Cardiac muscle cell (in vitro differentiated cells and primary cell): ENCODE data around the gene ALS2CL. TPM values are rescaled to one million over a fixed set of nuclear protein-coding genes. Genes with fewer than 3 reads are reported as not detected.
A peak's percentile ranks its signal among the peaks of the same experiment; 100 is the strongest.

Experiments
- DNase-seq, 2 donors: peaks; one replicate each; pipeline versions ENCODE4 v3.0.0 to v3.0.0-alpha.2; 2010 to 2017; ENCODE audit warnings: low read depth in 1 of 2, low spot score in 1 of 2
- H3K27ac ChIP-seq: fragments of 200-600 bp; sonication (generic); 2 replicates; pipeline ENCODE4 v1.5.1; 2016
- H3K27me3 ChIP-seq: fragments of 200-600 bp; sonication (generic); 2 replicates; pipeline ENCODE4 v1.6.0; 2016; ENCODE audit warnings: control low read depth
- H3K36me3 ChIP-seq: fragments of 200-600 bp; sonication (generic); 2 replicates; pipeline ENCODE4 v1.5.1; 2016; ENCODE audit warnings: control low read depth
- H3K4me1 ChIP-seq: fragments of 200-600 bp; sonication (generic); 2 replicates; pipeline ENCODE4 v1.8.1; 2017; ENCODE audit warnings: low read depth, mild to moderate bottlenecking, mixed run types
- H3K4me3 ChIP-seq: fragments of 200-600 bp; sonication (generic); 2 replicates; pipeline ENCODE4 v1.5.1; 2016; ENCODE audit warnings: mild to moderate bottlenecking
- H3K9me3 ChIP-seq: fragments of 200-600 bp; sonication (generic); 2 replicates; pipeline ENCODE4 v1.5.1; 2017; ENCODE audit warnings: low read depth, mild to moderate bottlenecking, control low read depth
- polyA plus RNA-seq: library from polyadenylated mRNA; unstranded; fragments of >200 nt; fragmentation: Nextera tagmentation; extraction: Ambion mirVana; gene quantifications from 2 replicates; pipeline ENCODE4 v1.2.1, GENCODE V29; 2016
- total RNA-seq: library from RNA; depleted of rRNA; stranded (reverse); fragments of >200 nt; gene quantifications from 2 replicates; pipeline ENCODE4 v1.2.3, GENCODE V29; 2016
- TF ChIP-seq, protein P1 (sequence below): IDR thresholded peaks from 2 replicates; pipeline ENCODE4 v1.5.1; 2012; ENCODE audit warnings: low read depth, mild to moderate bottlenecking, low read length

ALS2CL gene
- total and polyA plus RNA-seq, 2 experiments from 2014 or later = 2.2 to 11.4 TPM

DNA sequence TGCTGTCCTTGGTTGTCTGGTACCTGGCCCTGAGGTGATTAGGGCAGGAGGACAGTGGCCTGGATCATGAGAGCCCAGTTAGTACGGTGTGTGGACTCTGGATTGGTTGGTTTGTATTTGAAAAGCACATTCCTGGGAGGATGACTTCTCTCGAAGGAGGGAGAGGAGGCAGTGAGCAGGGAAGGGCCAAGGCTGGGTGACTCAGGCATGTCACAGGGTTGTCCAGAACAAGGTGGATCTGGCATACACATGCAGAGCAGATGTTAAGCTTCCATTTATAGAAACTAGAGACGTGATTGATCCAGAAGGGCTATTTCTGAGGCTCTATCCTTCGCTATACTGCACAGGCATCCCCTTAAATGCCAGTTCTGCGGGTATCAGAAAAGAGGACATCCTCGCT is 46.8 kb downstream of the ALS2CL start:
- Histone ChIP-seq H3K9me3 (no peaks in the 10 kb centered on the region), H3K27me3 (no peaks in the 10 kb centered on the region), H3K27ac (peak overlapping the region; percentile 27), H3K4me3 (no peak overlapping the region), H3K4me1 (peaks cover 7% of the 10 kb centered on the region), H3K36me3 (no peaks in the 10 kb centered on the region)
- TF ChIP-seq, protein P1, sequence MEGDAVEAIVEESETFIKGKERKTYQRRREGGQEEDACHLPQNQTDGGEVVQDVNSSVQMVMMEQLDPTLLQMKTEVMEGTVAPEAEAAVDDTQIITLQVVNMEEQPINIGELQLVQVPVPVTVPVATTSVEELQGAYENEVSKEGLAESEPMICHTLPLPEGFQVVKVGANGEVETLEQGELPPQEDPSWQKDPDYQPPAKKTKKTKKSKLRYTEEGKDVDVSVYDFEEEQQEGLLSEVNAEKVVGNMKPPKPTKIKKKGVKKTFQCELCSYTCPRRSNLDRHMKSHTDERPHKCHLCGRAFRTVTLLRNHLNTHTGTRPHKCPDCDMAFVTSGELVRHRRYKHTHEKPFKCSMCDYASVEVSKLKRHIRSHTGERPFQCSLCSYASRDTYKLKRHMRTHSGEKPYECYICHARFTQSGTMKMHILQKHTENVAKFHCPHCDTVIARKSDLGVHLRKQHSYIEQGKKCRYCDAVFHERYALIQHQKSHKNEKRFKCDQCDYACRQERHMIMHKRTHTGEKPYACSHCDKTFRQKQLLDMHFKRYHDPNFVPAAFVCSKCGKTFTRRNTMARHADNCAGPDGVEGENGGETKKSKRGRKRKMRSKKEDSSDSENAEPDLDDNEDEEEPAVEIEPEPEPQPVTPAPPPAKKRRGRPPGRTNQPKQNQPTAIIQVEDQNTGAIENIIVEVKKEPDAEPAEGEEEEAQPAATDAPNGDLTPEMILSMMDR = no peak
- no peak for DNase-seq

DNA sequence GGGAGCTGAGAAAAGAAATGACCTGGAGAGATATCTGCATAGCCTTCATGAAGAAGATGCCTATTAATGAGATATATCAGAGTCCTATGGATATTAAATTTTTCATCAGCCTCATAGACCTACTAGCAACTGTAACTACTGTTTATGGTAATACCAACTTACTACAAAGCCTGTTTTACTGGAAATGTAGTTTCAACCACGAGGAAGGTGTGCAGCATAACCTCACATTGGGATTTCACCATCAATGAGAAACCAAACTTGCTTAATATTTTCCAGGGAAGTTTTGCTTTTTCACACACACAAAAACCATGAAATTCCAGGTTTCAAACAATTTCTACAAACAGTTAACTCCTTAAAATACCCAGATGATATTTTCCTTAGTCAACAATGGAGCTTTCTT is 49.8 kb downstream of the ALS2CL start:
- DNase-seq = no peak
- TF ChIP-seq, protein P1 = no peak
- no peaks in the 10 kb centered on the region for H3K27me3 ChIP-seq
- H3K9me3 ChIP-seq = no peaks in the 10 kb centered on the region
- H3K4me3 ChIP-seq = no peak overlapping the region
- no peak overlapping the region for H3K27ac ChIP-seq
- H3K36me3 ChIP-seq = no peaks in the 10 kb centered on the region
- H3K4me1 ChIP-seq = peaks cover 7% of the 10 kb centered on the region

DNA sequence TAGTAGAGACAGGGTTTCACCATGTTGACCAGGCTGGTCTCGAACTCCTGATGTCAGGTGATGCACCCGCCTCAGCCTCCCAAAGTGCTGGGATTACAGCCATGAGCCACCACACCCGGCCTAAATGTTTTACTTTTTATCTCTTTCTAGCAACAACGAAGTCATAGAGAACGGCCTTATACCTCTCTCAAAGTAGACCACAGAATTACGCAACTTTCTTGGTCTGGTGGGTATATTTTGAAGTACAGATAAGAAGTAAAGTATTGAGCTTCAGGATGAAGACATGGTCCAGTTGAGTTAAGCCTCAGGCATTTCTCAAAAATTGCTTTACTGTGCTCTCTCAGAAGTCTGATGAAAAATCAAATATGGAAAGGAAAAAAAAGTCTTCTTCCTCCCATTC is 50.5 kb downstream of the ALS2CL start:
- H3K27me3 ChIP-seq = no peaks in the 10 kb centered on the region
- no peak overlapping the region for H3K4me3 ChIP-seq
- no peak overlapping the region for H3K27ac ChIP-seq
- no peaks in the 10 kb centered on the region for H3K9me3 ChIP-seq
- TF ChIP-seq, protein P1 = no peak
- no peaks in the 10 kb centered on the region for H3K36me3 ChIP-seq
- peaks cover 7% of the 10 kb centered on the region for H3K4me1 ChIP-seq
- no peak for DNase-seq

DNA sequence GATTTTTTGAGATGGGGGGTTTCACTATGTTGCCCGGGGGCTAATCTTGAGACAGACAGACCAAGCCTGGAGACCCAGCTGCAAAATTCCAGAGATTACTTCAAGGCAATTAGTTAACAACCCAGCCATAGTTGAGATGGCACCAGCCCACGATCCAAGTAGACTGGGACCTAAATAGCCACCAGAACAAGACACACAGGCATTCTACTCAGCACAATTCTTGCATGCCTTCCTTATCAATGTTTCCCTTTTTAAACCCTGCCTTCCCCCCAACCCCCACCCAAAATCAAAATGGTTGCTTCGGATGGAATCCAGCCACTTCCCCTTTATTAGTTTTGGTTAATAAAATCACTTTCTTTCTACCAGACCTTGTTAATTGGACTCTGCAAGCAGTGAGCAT is 52.6 kb downstream of the ALS2CL start:
- Histone ChIP-seq H3K4me3 (no peak overlapping the region), H3K27ac (no peak overlapping the region), H3K9me3 (no peaks in the 10 kb centered on the region), H3K4me1 (no peaks in the 10 kb centered on the region), H3K36me3 (no peaks in the 10 kb centered on the region), H3K27me3 (no peaks in the 10 kb centered on the region)
- TF ChIP-seq, protein P1 = no peak
- no peak for DNase-seq

DNA sequence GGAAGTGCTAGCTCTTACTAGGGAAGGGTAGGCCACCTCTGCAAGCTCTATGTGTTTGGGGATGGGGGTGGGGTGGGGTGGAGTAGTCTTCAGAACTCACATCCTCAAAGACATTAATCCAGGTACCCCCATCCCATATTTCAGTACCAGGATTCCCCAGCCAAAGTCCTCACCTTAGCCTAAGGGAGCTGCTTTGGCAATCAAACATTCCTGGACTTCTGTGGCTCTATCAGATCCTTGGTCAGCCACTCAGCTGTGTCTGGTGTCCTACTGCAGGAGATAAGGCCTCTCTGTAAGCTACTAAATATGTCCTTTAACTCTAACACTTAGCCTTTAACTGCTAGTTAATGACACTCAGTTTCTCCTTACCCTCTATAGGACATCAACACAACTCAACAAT is 54.3 kb downstream of the ALS2CL start:
- Histone ChIP-seq H3K9me3 (no peaks in the 10 kb centered on the region), H3K4me3 (no peak overlapping the region), H3K27me3 (no peaks in the 10 kb centered on the region), H3K4me1 (no peaks in the 10 kb centered on the region), H3K36me3 (no peaks in the 10 kb centered on the region), H3K27ac (no peak overlapping the region)
- TF ChIP-seq, protein P1 = no peak
- no peak for DNase-seq

DNA sequence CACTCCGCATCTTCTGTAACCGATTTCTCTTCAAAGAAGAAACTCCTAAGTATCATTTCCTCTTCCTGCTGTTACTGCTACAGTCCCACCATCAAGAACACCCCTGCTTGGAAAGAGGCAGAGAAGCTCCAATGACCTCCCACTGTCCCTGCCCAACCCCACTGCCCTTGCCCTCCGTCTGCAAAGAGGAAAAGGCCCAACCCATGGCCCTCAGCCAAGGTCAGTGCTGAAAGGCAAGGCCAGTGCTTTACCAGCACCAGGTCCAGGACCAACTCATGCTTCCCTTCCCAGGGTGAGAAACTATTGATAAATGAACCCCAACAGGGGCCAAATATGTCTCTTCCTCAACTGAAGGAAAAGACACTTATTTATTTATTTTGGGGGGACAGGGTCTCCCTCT is 58.6 kb downstream of the ALS2CL start:
- Histone ChIP-seq H3K27ac (no peak overlapping the region), H3K4me1 (peaks cover under 1% of the 10 kb centered on the region), H3K27me3 (no peaks in the 10 kb centered on the region), H3K9me3 (no peaks in the 10 kb centered on the region), H3K4me3 (no peak overlapping the region), H3K36me3 (no peaks in the 10 kb centered on the region)
- TF ChIP-seq, protein P1 = no peak
- no peak for DNase-seq
